ENCODE results near the gene FUOM.
A peak's percentile ranks its signal among the peaks of the same experiment; 100 is the strongest.
"Not testable (repeated sequence)": the region's sequence is repeated elsewhere in the genome, so short reads cannot be mapped to it uniquely, and the experiment has no call there.

Gene FUOM

GRCh38 chr10:133388236-133388972 is 30.6 kb upstream of the FUOM start:
- no peak for TF ChIP-seq CTCF (IDR thresholded peaks at IDR 0.05; ENCODE audit: borderline replicate concordance, insufficient read depth, low read depth, low read length)
- H3K4me3 ChIP-seq (ENCODE audit: low read depth, low read length) = peak overlapping the region; percentile 75

DNA sequence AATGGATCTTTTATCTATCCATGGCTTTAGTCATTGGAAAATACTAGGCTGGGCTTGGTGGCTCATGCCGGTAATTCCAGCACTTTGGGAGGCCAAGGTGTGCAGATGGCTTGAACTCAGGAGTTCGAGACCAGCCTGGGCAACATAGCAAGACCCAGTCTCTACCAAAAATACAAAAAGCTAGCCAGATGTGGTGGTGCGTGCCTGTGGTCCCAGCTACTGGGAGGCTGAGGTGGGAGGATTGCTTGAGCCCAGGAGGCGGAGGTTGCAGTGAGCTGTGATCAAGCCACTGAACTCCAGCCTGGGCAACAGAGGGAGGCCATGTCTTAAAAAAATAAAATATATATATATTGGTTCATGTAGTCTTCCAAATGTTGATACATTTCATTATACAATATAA is 29.1 kb upstream of the FUOM start:
- H3K4me3 ChIP-seq (ENCODE audit: low read depth, low read length) = not testable (repeated sequence)

- no peak overlapping the region for H3K4me3 ChIP-seq (ENCODE audit: low read depth, low read length)
Measured at GRCh38 chr10:133385214-133385613, 27.4 kb upstream of the FUOM start.

GRCh38 chr10:133384071-133384470 is 26.3 kb upstream of the FUOM start:
- no peak for TF ChIP-seq CTCF (IDR thresholded peaks at IDR 0.05; ENCODE audit: borderline replicate concordance, insufficient read depth, low read depth, low read length)
- no peak overlapping the region for H3K4me3 ChIP-seq (ENCODE audit: low read depth, low read length)

More at GRCh38 chr10:133385214-133385613, 27.4 kb upstream of the FUOM start:
- no peak for TF ChIP-seq CTCF (IDR thresholded peaks at IDR 0.05; ENCODE audit: borderline replicate concordance, insufficient read depth, low read depth, low read length)

DNA sequence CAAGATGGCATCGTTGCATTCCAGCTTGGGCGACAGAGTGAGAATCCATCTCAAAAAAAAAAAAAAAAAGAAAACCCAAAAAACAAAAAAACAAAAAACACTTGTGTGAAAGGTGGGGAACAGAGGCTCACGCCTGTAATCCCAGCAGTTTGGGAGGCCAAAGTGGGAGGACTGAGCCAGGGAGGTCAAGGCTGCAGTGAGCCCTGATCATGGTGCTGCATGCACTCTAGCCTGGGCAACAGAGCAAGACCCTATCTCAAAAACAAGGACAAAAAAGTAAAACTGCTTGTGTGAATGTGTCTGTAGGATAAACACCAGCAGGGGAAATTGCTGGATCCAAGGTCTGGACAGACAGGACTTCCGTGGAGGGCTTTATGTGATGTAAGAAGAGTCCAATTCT is 25.7 kb upstream of the FUOM start:
- H3K4me3 ChIP-seq (ENCODE audit: low read depth, low read length) = no peak overlapping the region
- TF ChIP-seq CTCF (IDR thresholded peaks at IDR 0.05; ENCODE audit: borderline replicate concordance, insufficient read depth, low read depth, low read length) = no peak

DNA sequence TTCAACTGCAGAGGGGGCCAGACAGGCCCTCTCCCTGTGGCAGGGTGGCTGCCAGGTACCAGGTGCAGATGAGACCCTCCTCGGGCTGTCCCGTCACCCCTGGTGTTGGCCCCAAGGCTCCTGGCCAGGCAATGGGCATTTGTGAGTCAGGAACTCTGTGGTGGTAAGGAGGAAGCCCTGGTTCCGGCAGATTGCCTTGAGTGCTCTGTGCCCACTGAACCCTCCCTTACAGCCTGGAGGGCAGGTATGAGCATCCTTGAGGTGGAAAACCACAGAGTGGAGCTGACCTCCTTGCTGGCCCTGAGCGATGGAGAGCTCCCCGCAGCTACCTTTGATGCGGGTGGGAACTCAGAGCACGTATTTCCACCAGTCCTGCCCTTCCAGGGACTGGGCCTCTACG is 23.2 kb upstream of the FUOM start:
- TF ChIP-seq CTCF (IDR thresholded peaks at IDR 0.05; ENCODE audit: borderline replicate concordance, insufficient read depth, low read depth, low read length) = no peak
- peak overlapping the region; percentile 15 for H3K4me3 ChIP-seq (ENCODE audit: low read depth, low read length)

DNA sequence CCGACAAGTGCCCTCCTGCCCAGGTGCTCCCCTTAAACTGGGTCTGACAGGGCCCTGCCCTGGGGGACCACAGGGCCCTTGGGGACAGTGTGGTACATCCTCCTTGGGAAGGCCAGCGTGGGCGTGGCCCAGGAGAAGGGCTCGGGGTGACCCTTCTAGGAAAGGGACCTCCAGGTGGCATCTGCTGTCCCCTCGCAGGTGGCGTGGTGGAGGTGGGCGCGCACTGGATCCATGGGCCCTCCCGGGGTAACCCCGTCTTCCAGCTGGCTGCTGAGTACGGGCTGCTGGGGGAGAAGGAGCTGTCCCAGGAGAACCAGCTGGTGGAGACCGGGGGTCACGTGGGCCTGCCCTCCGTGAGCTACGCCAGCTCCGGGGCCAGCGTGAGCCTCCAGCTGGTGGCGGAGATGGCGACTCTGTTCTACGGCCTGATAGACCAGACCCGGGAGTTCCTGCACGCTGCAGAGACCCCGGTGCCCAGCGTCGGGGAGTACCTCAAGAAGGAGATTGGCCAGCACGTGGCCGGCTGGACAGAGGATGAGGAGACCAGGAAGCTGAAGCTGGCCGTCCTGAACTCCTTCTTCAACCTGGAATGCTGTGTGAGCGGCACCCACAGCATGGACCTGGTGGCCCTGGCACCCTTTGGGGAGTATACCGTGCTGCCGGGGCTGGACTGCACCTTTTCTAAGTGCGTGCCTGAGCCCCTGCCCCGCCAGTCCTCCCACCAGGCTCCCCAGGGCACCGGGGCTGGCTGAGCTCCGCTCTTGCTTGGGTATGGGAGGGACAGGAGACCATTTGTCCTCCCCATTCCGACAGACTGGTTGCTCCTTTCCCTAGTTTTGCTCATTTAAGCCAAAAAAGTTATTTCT is 22.2 kb upstream of the FUOM start:
- H3K4me3 ChIP-seq (ENCODE audit: low read depth, low read length) = peak overlapping the region; percentile 69
- no peak for TF ChIP-seq CTCF (IDR thresholded peaks at IDR 0.05; ENCODE audit: borderline replicate concordance, insufficient read depth, low read depth, low read length)

Measured in GM12875 (cell line).